Activated naive CD4-positive, alpha-beta T cell treated with anti-CD3 and anti-CD28 coated beads for 36 hours (primary cell): ENCODE measurements around the gene ALOX15. TPM values are rescaled to one million over a fixed set of nuclear protein-coding genes. Genes with fewer than 3 reads are reported as not detected.
"Not testable (repeated sequence)": the region's sequence is repeated elsewhere in the genome, so short reads cannot be mapped to it uniquely, and the experiment has no call there.

ENCODE experiments used
- CTCF ChIA-PET: fragments of 350-600 bp; sonication (Branson Sonifier 250); formaldehyde crosslinking; loops from one replicate; lab custom pipeline; 2021; ENCODE audit warnings: antibody characterized with exemption; lab: Charles Lee
- DNase-seq: peaks from one replicate; pipeline ENCODE4 v3.0.0-alpha.2; 2020
- H3K27ac Mint-ChIP-seq: one replicate; pipeline ENCODE4 v1.8.0; 2021; ENCODE audit warnings: mild to moderate bottlenecking, mixed read lengths
- H3K27me3 Mint-ChIP-seq: one replicate; pipeline ENCODE4 v1.8.0; 2021; ENCODE audit warnings: low read depth, mixed read lengths
- H3K36me3 Mint-ChIP-seq: one replicate; pipeline ENCODE4 v1.8.0; 2021; ENCODE audit warnings: low read depth, mixed read lengths
- H3K4me1 Mint-ChIP-seq: one replicate; pipeline ENCODE4 v1.8.0; 2021; ENCODE audit warnings: low read depth, mixed read lengths
- H3K4me3 Mint-ChIP-seq: one replicate; pipeline ENCODE4 v1.8.0; 2021; ENCODE audit warnings: mild to moderate bottlenecking, moderate library complexity, mixed read lengths
- H3K9me3 Mint-ChIP-seq: one replicate; pipeline ENCODE4 v1.8.0; 2021; ENCODE audit warnings: mixed read lengths
- intact Hi-C: fragments of 100-400 bp; cut with micrococcal nuclease; formaldehyde crosslinking; loops from one replicate; pipeline ENCODE4 v1.15.1; 2023
- total RNA-seq, 2 experiments: library from RNA; stranded (reverse); gene quantifications; one replicate each; pipeline ENCODE4 v1.2.3, GENCODE V29; 2021

ALOX15 gene
- total RNA-seq, 2 experiments from 2014 or later = not detected

- no peaks in the 10 kb centered on the region for H3K9me3 Mint-ChIP-seq
- intact Hi-C loops = no loop called here
- H3K4me3 Mint-ChIP-seq = no peak overlapping the region
- no peaks in the 10 kb centered on the region for H3K36me3 Mint-ChIP-seq
- H3K4me1 Mint-ChIP-seq = no peaks in the 10 kb centered on the region
- DNase-seq = no peak
- H3K27me3 Mint-ChIP-seq = peaks cover 9% of the 10 kb centered on the region
- CTCF ChIA-PET = interaction anchor here (1.1 kb wide), 1 partner anchor 16 kb away, joined by 4 read pairs; no protein-coding TSS in a partner anchor
- no peak overlapping the region for H3K27ac Mint-ChIP-seq
Measured at GRCh38 chr17:4607773-4608187, 33.7 kb downstream of the ALOX15 start.

- H3K4me1 Mint-ChIP-seq = no peaks in the 10 kb centered on the region
- DNase-seq = no peak
- intact Hi-C loops = no loop called here
- H3K27me3 Mint-ChIP-seq = peaks cover 9% of the 10 kb centered on the region
- no peaks in the 10 kb centered on the region for H3K9me3 Mint-ChIP-seq
- CTCF ChIA-PET = interaction anchor here (0.7 to 1.1 kb wide), 2 partner anchors 17 to 562 kb away, joined by 4 read pairs; no protein-coding TSS in a partner anchor
- H3K27ac Mint-ChIP-seq = no peak overlapping the region
- no peak overlapping the region for H3K4me3 Mint-ChIP-seq
- no peaks in the 10 kb centered on the region for H3K36me3 Mint-ChIP-seq
Measured at GRCh38 chr17:4607261-4607741, 34.2 kb downstream of the ALOX15 start.

GRCh38 chr17:4605826-4606225 is 35.7 kb downstream of the ALOX15 start:
- no peak overlapping the region for H3K27ac Mint-ChIP-seq
- no peak overlapping the region for H3K4me3 Mint-ChIP-seq
- peaks cover 9% of the 10 kb centered on the region for H3K27me3 Mint-ChIP-seq
- CTCF ChIA-PET = no interaction called here
- H3K4me1 Mint-ChIP-seq = no peaks in the 10 kb centered on the region
- DNase-seq = no peak
- intact Hi-C loops = no loop called here
- H3K36me3 Mint-ChIP-seq = no peaks in the 10 kb centered on the region
- peaks cover 1% of the 10 kb centered on the region for H3K9me3 Mint-ChIP-seq

- CTCF ChIA-PET, intact Hi-C loops, H3K36me3 Mint-ChIP-seq, DNase-seq, H3K4me3 Mint-ChIP-seq, H3K9me3 Mint-ChIP-seq, H3K27me3 Mint-ChIP-seq, H3K4me1 Mint-ChIP-seq, H3K27ac Mint-ChIP-seq: not testable (repeated sequence)
Measured at GRCh38 chr17:4604736-4605135, 36.7 kb downstream of the ALOX15 start.

- Mint-ChIP-seq H3K4me1 (no peaks in the 10 kb centered on the region), H3K9me3 (peaks cover 1% of the 10 kb centered on the region), H3K36me3 (no peaks in the 10 kb centered on the region), H3K27me3 (peaks cover 9% of the 10 kb centered on the region), H3K27ac (no peak overlapping the region), H3K4me3 (no peak overlapping the region)
- no peak for DNase-seq
- CTCF ChIA-PET = no interaction called here
- intact Hi-C loops = no loop called here
Measured at GRCh38 chr17:4604111-4604644, 37.3 kb downstream of the ALOX15 start.

GRCh38 chr17:4602041-4602440 is 39.4 kb downstream of the ALOX15 start:
- intact Hi-C loops = no loop called here
- CTCF ChIA-PET = no interaction called here
- H3K4me3 Mint-ChIP-seq = no peak overlapping the region
- no peaks in the 10 kb centered on the region for H3K36me3 Mint-ChIP-seq
- no peak overlapping the region for H3K27ac Mint-ChIP-seq
- H3K4me1 Mint-ChIP-seq = no peaks in the 10 kb centered on the region
- no peaks in the 10 kb centered on the region for H3K27me3 Mint-ChIP-seq
- no peak for DNase-seq
- H3K9me3 Mint-ChIP-seq = peaks cover 1% of the 10 kb centered on the region

GRCh38 chr17:4601326-4601725 is 40.2 kb downstream of the ALOX15 start:
- H3K36me3 Mint-ChIP-seq = no peaks in the 10 kb centered on the region
- intact Hi-C loops = no loop called here
- CTCF ChIA-PET = interaction anchor here (0.9 to 1.1 kb wide), 2 partner anchors 35 to 84 kb away, joined by 3 read pairs; no protein-coding TSS in a partner anchor
- peaks cover 1% of the 10 kb centered on the region for H3K9me3 Mint-ChIP-seq
- H3K27me3 Mint-ChIP-seq = no peaks in the 10 kb centered on the region
- DNase-seq = no peak
- no peaks in the 10 kb centered on the region for H3K4me1 Mint-ChIP-seq
- no peak overlapping the region for H3K27ac Mint-ChIP-seq
- no peak overlapping the region for H3K4me3 Mint-ChIP-seq

- Mint-ChIP-seq H3K4me1 (no peaks in the 10 kb centered on the region), H3K4me3 (no peak overlapping the region), H3K27ac (no peak overlapping the region), H3K36me3 (no peaks in the 10 kb centered on the region), H3K27me3 (no peaks in the 10 kb centered on the region), H3K9me3 (peaks cover 1% of the 10 kb centered on the region)
- DNase-seq = no peak
- CTCF ChIA-PET = interaction anchor here (0.9 to 1.1 kb wide), 2 partner anchors 34 to 83 kb away, joined by 3 read pairs; no protein-coding TSS in a partner anchor
- intact Hi-C loops = no loop called here
Measured at GRCh38 chr17:4600563-4600962, 40.9 kb downstream of the ALOX15 start.

GRCh38 chr17:4599505-4600281 is 41.8 kb downstream of the ALOX15 start:
- no peak overlapping the region for H3K4me3 Mint-ChIP-seq
- H3K27me3 Mint-ChIP-seq = peaks cover 2% of the 10 kb centered on the region
- CTCF ChIA-PET = no interaction called here
- no peaks in the 10 kb centered on the region for H3K36me3 Mint-ChIP-seq
- H3K4me1 Mint-ChIP-seq = peaks cover 3% of the 10 kb centered on the region
- intact Hi-C loops = no loop called here
- no peak overlapping the region for H3K27ac Mint-ChIP-seq
- no peak for DNase-seq
- peaks cover 1% of the 10 kb centered on the region for H3K9me3 Mint-ChIP-seq

GRCh38 chr17:4598776-4599504 is 42.5 kb downstream of the ALOX15 start:
- intact Hi-C loops = no loop called here
- CTCF ChIA-PET = no interaction called here
- H3K27me3 Mint-ChIP-seq = peaks cover 2% of the 10 kb centered on the region
- H3K9me3 Mint-ChIP-seq = peaks cover 1% of the 10 kb centered on the region
- H3K4me1 Mint-ChIP-seq = peaks cover 3% of the 10 kb centered on the region
- no peak overlapping the region for H3K4me3 Mint-ChIP-seq
- no peaks in the 10 kb centered on the region for H3K36me3 Mint-ChIP-seq
- H3K27ac Mint-ChIP-seq = no peak overlapping the region
- no peak for DNase-seq

GRCh38 chr17:4597975-4598374 is 43.5 kb downstream of the ALOX15 start:
- no peak overlapping the region for H3K27ac Mint-ChIP-seq
- peaks cover 1% of the 10 kb centered on the region for H3K9me3 Mint-ChIP-seq
- intact Hi-C loops = no loop called here
- CTCF ChIA-PET = interaction anchor here (1.0 kb wide), 1 partner anchor 31 kb away, joined by 3 read pairs; no protein-coding TSS in a partner anchor
- H3K4me1 Mint-ChIP-seq = peaks cover 3% of the 10 kb centered on the region
- DNase-seq = no peak
- no peaks in the 10 kb centered on the region for H3K36me3 Mint-ChIP-seq
- peaks cover 2% of the 10 kb centered on the region for H3K27me3 Mint-ChIP-seq
- no peak overlapping the region for H3K4me3 Mint-ChIP-seq

- Mint-ChIP-seq H3K27me3 (peaks cover 2% of the 10 kb centered on the region), H3K27ac (no peak overlapping the region), H3K9me3 (peaks cover 1% of the 10 kb centered on the region), H3K4me1 (peaks cover 3% of the 10 kb centered on the region), H3K4me3 (no peak overlapping the region), H3K36me3 (no peaks in the 10 kb centered on the region)
- intact Hi-C loops = no loop called here
- CTCF ChIA-PET = interaction anchor here (0.6 kb wide), 2 partner anchors 15 to 146 kb away, joined by 3 to 5 read pairs; no protein-coding TSS in a partner anchor
- no peak for DNase-seq
Measured at GRCh38 chr17:4596636-4597380, 44.7 kb downstream of the ALOX15 start.
